Measurements from ENCODE around the gene HOXA11. TPM values are rescaled to one million over a fixed set of nuclear protein-coding genes. Genes with fewer than 3 reads are reported as not detected.

The HOXA11 gene
- total RNA-seq, 4 donors from 2014 or later = 4.5 to 21.3 (median 7.7) TPM

DNA sequence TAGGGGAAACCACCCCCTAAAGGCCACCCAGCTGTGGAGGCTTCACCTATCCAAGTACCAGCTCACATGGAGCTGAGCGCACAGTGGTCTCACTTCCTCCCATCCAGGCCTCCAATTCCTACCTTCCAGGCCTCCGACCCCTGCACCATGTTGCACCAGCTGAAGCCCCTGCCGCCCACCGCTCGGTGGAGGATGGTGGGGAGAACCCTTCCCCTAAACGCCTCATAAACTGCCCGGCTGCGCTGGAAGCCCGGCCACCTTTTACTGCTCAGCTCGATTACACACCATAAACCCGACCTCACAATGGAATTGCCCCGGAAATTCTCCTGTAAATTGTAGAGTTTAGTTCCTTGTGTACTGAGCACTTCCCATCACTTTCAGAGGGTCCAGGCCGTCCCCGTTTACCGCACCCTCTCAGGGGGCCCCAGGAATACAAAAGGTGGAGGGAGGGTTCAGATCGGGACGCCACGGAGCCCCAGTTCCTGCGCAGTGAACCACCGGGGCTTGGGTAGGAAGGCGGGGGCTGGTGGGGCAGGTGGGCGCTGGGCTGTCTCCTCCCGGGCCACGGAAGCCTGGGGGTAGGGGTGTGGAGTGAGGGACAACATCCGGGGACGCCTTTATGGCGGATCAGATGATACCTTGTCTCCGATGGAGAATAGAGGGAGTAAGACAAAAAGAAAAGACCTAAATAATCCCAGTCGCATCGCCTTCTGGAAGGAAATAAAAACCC lies 27.2 kb downstream of the HOXA11 start:
- Histone ChIP-seq H3K4me3 (peak overlapping the region in 3 of 4 donors; percentile 52 to 60 (median 58)), H3K4me1 (peaks cover 24 to 65% (median 44%) of the 10 kb centered on the region in 4 donors), H3K9me3 (no peaks in the 10 kb centered on the region), H3K36me3 (no peaks in the 10 kb centered on the region), H3K27ac (peak overlapping the region; percentile 95 to 99 (median 98)), H3K27me3 (peaks cover 45% of the 10 kb centered on the region)
- in situ Hi-C loops (cut with MboI; ENCODE audit: low pct_ligation_motif_present in 1 of 4, low pct_unique_long_range_greater_than_20kb in 1 of 4, low sequenced_read_pairs in 3 of 4) = loop anchor here in 3 of 4 donors (5.0 to 25.0 kb wide), 5 partner anchors 786 to 1296 kb away; no protein-coding TSS in a partner anchor
- WGBS, 2 donors (ENCODE audit: low coverage in 1 of 2) = 29 to 56% methylated on average over 15 to 30 of the region's 30 CpGs
- TF ChIP-seq POLR2AphosphoS5 (IDR thresholded peaks at IDR 0.05) = peak; percentile 40 to 75 (median 68)
- TF ChIP-seq, protein P1, sequence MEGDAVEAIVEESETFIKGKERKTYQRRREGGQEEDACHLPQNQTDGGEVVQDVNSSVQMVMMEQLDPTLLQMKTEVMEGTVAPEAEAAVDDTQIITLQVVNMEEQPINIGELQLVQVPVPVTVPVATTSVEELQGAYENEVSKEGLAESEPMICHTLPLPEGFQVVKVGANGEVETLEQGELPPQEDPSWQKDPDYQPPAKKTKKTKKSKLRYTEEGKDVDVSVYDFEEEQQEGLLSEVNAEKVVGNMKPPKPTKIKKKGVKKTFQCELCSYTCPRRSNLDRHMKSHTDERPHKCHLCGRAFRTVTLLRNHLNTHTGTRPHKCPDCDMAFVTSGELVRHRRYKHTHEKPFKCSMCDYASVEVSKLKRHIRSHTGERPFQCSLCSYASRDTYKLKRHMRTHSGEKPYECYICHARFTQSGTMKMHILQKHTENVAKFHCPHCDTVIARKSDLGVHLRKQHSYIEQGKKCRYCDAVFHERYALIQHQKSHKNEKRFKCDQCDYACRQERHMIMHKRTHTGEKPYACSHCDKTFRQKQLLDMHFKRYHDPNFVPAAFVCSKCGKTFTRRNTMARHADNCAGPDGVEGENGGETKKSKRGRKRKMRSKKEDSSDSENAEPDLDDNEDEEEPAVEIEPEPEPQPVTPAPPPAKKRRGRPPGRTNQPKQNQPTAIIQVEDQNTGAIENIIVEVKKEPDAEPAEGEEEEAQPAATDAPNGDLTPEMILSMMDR (IDR thresholded peaks at IDR 0.05) = no peak
- TF ChIP-seq POLR2A (IDR thresholded peaks at IDR 0.05) = peak; percentile 73
- intact Hi-C loops (cut with DNase I; ENCODE audit: low total_unique reads) = no loop called here
- DNase-seq = peak; percentile 65

DNA sequence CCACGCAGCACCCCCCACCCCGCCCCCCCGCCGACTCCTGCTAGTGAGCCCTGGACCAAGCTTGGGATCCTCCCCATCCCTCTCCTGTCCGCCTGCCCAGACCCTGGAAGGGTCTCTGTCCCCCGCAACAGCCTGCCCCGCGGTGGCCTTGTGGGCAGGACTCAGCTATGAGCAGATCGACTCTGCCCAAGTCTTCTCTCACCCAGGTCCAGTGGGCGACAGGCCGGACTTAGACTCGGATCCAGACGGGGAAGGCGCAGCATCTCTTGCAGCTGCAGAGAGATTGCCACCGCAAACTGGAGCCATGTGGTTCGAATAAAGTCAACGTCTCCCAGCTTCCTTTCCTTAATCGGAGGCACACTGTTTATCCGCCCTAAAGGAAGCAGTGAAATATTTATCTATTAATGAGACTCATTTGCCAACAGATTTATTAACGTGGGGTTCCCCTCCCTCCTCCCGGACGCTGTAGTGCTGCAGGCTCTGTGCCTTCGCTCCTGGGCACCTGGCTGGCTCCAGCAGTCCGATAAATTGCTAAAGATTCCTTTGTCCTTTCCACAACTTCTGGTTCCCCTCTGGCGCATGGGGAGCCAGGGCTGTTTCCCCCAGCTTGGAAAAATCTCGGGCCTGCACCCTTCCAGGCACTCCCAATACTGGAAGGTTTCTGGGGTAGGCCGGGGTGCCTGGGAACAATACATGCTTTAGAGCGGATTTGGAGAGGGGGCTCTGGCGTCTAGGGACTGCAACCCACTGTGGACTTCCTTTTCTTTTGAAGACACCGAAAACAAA lies 27.9 kb downstream of the HOXA11 start:
- TF ChIP-seq POLR2A (IDR thresholded peaks at IDR 0.05) (no peak), EP300 (IDR thresholded peaks at IDR 0.05; ENCODE audit: low read depth) (no peak), POLR2AphosphoS5 (IDR thresholded peaks at IDR 0.05) (no peak)
- TF ChIP-seq, protein P1 (IDR thresholded peaks at IDR 0.05) = no peak
- Histone ChIP-seq H3K4me3 (peak overlapping the region; percentile 52 to 64 (median 59)), H3K4me1 (peaks cover 24 to 63% (median 44%) of the 10 kb centered on the region in 4 donors), H3K36me3 (no peaks in the 10 kb centered on the region), H3K9me3 (no peaks in the 10 kb centered on the region), H3K27ac (peak overlapping the region; percentile 95 to 99 (median 98)), H3K27me3 (peaks cover 51% of the 10 kb centered on the region)
- peak; percentile 22 for DNase-seq
- intact Hi-C loops (cut with DNase I; ENCODE audit: low total_unique reads) = no loop called here
- in situ Hi-C loops (cut with MboI; ENCODE audit: low pct_ligation_motif_present in 1 of 4, low pct_unique_long_range_greater_than_20kb in 1 of 4, low sequenced_read_pairs in 3 of 4) = loop anchor here in 3 of 4 donors (5.0 to 25.0 kb wide), 5 partner anchors 785 to 1295 kb away; no protein-coding TSS in a partner anchor
- WGBS, 2 donors (ENCODE audit: low coverage in 1 of 2) = 18% methylated on average over 22 of the region's 30 CpGs; no CpG with 5 or more reads in 1 of the 2 donors

DNA sequence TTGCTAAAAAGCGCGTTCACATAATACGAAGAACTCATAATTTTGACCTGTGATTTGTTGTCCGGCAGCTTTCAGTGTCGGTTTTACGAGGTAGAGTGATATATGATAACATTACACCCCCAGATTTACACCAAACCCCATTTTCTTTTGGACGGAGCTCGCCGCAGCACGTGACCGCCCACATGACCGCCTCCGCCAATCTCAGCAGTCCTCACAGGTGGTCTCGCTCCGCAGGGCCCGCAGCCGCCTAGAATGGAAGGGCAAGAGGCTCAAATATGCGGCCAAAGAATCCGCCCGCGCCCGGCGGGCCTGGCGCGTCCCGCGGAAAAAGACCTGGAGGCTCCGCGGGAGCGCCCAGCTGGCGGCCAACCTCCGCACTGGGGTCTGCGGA lies 28.5 kb downstream of the HOXA11 start, which contains the start of gene HOXA7:
TSS of gene HOXA7 (minus strand) at position 168 of the 391 bp plus-strand sequence. CDS start at position 38, 130 bp downstream.
- H3K4me1 ChIP-seq = peaks cover 24 to 57% (median 40%) of the 10 kb centered on the region in 4 donors
- intact Hi-C loops (cut with DNase I; ENCODE audit: low total_unique reads) = no loop called here
- in situ Hi-C loops (cut with MboI; ENCODE audit: low pct_ligation_motif_present in 1 of 4, low pct_unique_long_range_greater_than_20kb in 1 of 4, low sequenced_read_pairs in 3 of 4) = loop anchor here in 3 of 4 donors (5.0 to 25.0 kb wide), 5 partner anchors 784 to 1294 kb away; no protein-coding TSS in a partner anchor
- WGBS, 2 donors (ENCODE audit: low coverage in 1 of 2) = 0 to 3% methylated on average over 10 to 29 of the region's 33 CpGs
- DNase-seq = peak; percentile 75
- peak within 1 kb of the TSS; percentile 52 to 64 (median 59) for H3K4me3 ChIP-seq
- peak within 1 kb of the TSS; percentile 95 to 99 (median 98) for H3K27ac ChIP-seq
- H3K27me3 ChIP-seq = peaks cover 53% of the 10 kb centered on the region
- H3K9me3 ChIP-seq = no peaks in the 10 kb centered on the region
- H3K36me3 ChIP-seq = no peaks in the 10 kb centered on the region
- TF ChIP-seq, protein P1 (IDR thresholded peaks at IDR 0.05) = peak in 1 of 5 experiments; percentile 3
- TF ChIP-seq POLR2AphosphoS5 (IDR thresholded peaks at IDR 0.05) = peak in 2 of 3 donors; percentile 36 to 61
- TF ChIP-seq POLR2A (IDR thresholded peaks at IDR 0.05) = no peak
- no peak for TF ChIP-seq EP300 (IDR thresholded peaks at IDR 0.05; ENCODE audit: low read depth)
